Stimulated activated CD4-positive, alpha-beta T cell treated with anti-CD3 and anti-CD28 coated beads, Interleukin-2, amount 100 ng/mL, for 24 hours (primary cell): ENCODE data around the gene GABARAP.

Source experiments
- DNase-seq, 2 donors: peaks; one replicate each; pipeline ENCODE4 v3.0.0-alpha.2; 2020

GABARAP gene

GRCh38 chr17:7241783-7242716, at the start of gene GABARAP:
Gene GABARAP, minus strand, starts transcription at chr17:7242449. Its CDS starts 119 bp downstream, at chr17:7242330.
- peak; percentile 93 to 96 for DNase-seq

- DNase-seq, result no peak
Measured at GRCh38 chr17:7290685-7291084, 48.4 kb upstream of the GABARAP start.

GRCh38 chr17:7290166-7290565, 47.9 kb upstream of the GABARAP start:
- DNase-seq, result no peak

- no peak for DNase-seq
Measured at GRCh38 chr17:7289256-7290032, 47.2 kb upstream of the GABARAP start.

- no peak for DNase-seq
Measured at GRCh38 chr17:7285679-7286078, 43.4 kb upstream of the GABARAP start.

GRCh38 chr17:7284911-7285310, 42.7 kb upstream of the GABARAP start:
- DNase-seq, result no peak

GRCh38 chr17:7283471-7284216, 41.4 kb upstream of the GABARAP start:
- DNase-seq, result no peak

- DNase-seq, result no peak
Measured at GRCh38 chr17:7282752-7283321, 40.6 kb upstream of the GABARAP start.

GRCh38 chr17:7281953-7282751, 39.9 kb upstream of the GABARAP start:
- DNase-seq, result no peak

GRCh38 chr17:7281074-7281952, 39.1 kb upstream of the GABARAP start, which contains the start of gene SLC2A4:
Gene SLC2A4, plus strand, starts transcription at chr17:7281718. Its CDS starts 217 bp downstream, at chr17:7281935.
- DNase-seq, result peak; percentile 91 to 96

- DNase-seq, result peak; percentile 88 to 91
Measured at GRCh38 chr17:7280519-7281073, 38.3 kb upstream of the GABARAP start.

GRCh38 chr17:7279448-7279847, 37.2 kb upstream of the GABARAP start:
- DNase-seq, result no peak

- DNase-seq, result no peak
Measured at GRCh38 chr17:7266784-7267183, 24.5 kb upstream of the GABARAP start.

GRCh38 chr17:7263801-7264078, 21.5 kb upstream of the GABARAP start:
- DNase-seq, result no peak

- peak in 1 of 2 donors; percentile 37 for DNase-seq
Measured at GRCh38 chr17:7262935-7263800, 20.9 kb upstream of the GABARAP start.

- DNase-seq, result no peak
Measured at GRCh38 chr17:7262192-7262934, 20.1 kb upstream of the GABARAP start, which contains the start of gene CLDN7. Gene CLDN7, minus strand, starts transcription at chr17:7262478. Its CDS starts 435 bp downstream, at chr17:7262043.

- DNase-seq, result peak in 1 of 2 donors; percentile 32
Measured at GRCh38 chr17:7261379-7262191, 19.3 kb upstream of the GABARAP start.
